Endothelial cell of umbilical vein (primary cell): ENCODE results near the gene TMEM208. TPM values are rescaled to one million over a fixed set of nuclear protein-coding genes. Genes with fewer than 3 reads are reported as not detected.

ENCODE experiments used
- BruUV-seq: library from RNA; stranded (reverse); fragments of 400-500 nt; replicated peaks from 2 replicates; lab custom pipeline; 2021; lab: Mats Ljungman, UMichigan
- CTCF ChIA-PET: fragments of 300-600, 350-600 bp; sonication (Branson Sonifier 250); formaldehyde crosslinking; loops from one replicate; lab custom pipeline; 2021; ENCODE audit warnings: antibody characterized with exemption, inconsistent platforms; lab: Charles Lee
- POLR2A ChIA-PET: fragments of 300-600, 350-600 bp; sonication (Branson Sonifier 250); formaldehyde crosslinking; loops from one replicate; lab custom pipeline; 2021; ENCODE audit warnings: antibody characterized with exemption, inconsistent platforms; lab: Charles Lee
- DNase-seq: peaks from one replicate; pipeline ENCODE4 v3.0.0-alpha.2; 2011; ENCODE audit warnings: low read depth, low spot score
- FAIRE-seq: peaks from 2 replicates; lab custom pipeline; 2011; peaks lifted over from hg19 to GRCh38; lab: Jason Lieb, UNC
- H2AFZ ChIP-seq: 2 replicates; pipeline ENCODE4 v1.6.0; 2012; ENCODE audit warnings: low read depth, low read length, control low read depth, inconsistent platforms
- H3K27ac ChIP-seq: 2 replicates; pipeline ENCODE4 v1.5.1; 2011; ENCODE audit warnings: low read depth, mild to moderate bottlenecking, control low read depth, low read length, moderate library complexity; ENCODE audit not compliant: insufficient read depth
- H3K27me3 ChIP-seq, 2 experiments: 2 replicates each; pipeline versions ENCODE4 v1.6.0 to v1.6.1; 2011; ENCODE audit warnings: low read length in 2 of 2, mixed read lengths in 1 of 2; ENCODE audit not compliant: control insufficient read depth in 2 of 2, insufficient read depth in 2 of 2
- H3K36me3 ChIP-seq, 2 experiments: 2 replicates in 1 of 2; 3 replicates in 1 of 2; pipeline ENCODE4 v1.5.1; 2011; ENCODE audit warnings: low read length in 2 of 2, mild to moderate bottlenecking in 1 of 2, moderate library complexity in 1 of 2; ENCODE audit not compliant: control insufficient read depth in 2 of 2, insufficient read depth in 2 of 2; ENCODE audit errors: extremely low read depth in 1 of 2
- H3K4me1 ChIP-seq: 3 replicates; pipeline ENCODE4 v1.5.1; 2011; ENCODE audit warnings: mild to moderate bottlenecking, low read length; ENCODE audit not compliant: control insufficient read depth, insufficient read depth; ENCODE audit errors: extremely low read depth
- H3K4me2 ChIP-seq: 2 replicates; pipeline ENCODE4 v1.6.1; 2011; ENCODE audit warnings: low read length, control low read depth, mixed read lengths; ENCODE audit not compliant: insufficient read depth
- H3K4me3 ChIP-seq, 3 experiments: fragments of 200-600 bp in 1 of 3; sonication (generic), shearing (Covaris generic) in 1 of 3; replicated peaks in 1 of 3; 2 replicates each; pipeline ENCODE4 v1.5.1; 2011 to 2016; ENCODE audit warnings: control low read depth in 3 of 3, low read length in 3 of 3, mild to moderate bottlenecking in 2 of 3, inconsistent platforms in 1 of 3, low read depth in 1 of 3, moderate library complexity in 1 of 3; ENCODE audit not compliant: insufficient read depth in 1 of 3
- H3K79me2 ChIP-seq: 2 replicates; pipeline ENCODE4 v1.6.0; 2012; ENCODE audit warnings: low read length, inconsistent platforms; ENCODE audit not compliant: control insufficient read depth, insufficient read depth
- H3K9ac ChIP-seq: replicated peaks from 2 replicates; pipeline ENCODE3; 2011; ENCODE audit warnings: low read length, control low read depth; ENCODE audit not compliant: insufficient read depth; ENCODE audit errors: extremely low read depth
- H3K9me1 ChIP-seq: replicated peaks from 3 replicates; pipeline ENCODE4 v1.6.0; 2011; ENCODE audit warnings: mild to moderate bottlenecking, low read length; ENCODE audit not compliant: control insufficient read depth, insufficient read depth; ENCODE audit errors: extremely low read depth
- H3K9me3 ChIP-seq: replicated peaks from 2 replicates; pipeline ENCODE4 v1.5.1; 2012; ENCODE audit warnings: low read length, inconsistent platforms; ENCODE audit not compliant: control insufficient read depth, insufficient read depth
- H4K20me1 ChIP-seq: replicated peaks from 2 replicates; pipeline ENCODE3; 2011; ENCODE audit warnings: mild to moderate bottlenecking, low read length; ENCODE audit not compliant: control insufficient read depth, insufficient read depth; ENCODE audit errors: extremely low read depth
- EZH2 ChIP-seq: IDR thresholded peaks from 2 replicates; pipeline ENCODE4 v1.6.1; 2012; ENCODE audit warnings: borderline replicate concordance, low read depth, mild to moderate bottlenecking, moderate library complexity, low read length, inconsistent platforms; ENCODE audit not compliant: severe bottlenecking
- FOS ChIP-seq: IDR thresholded peaks from 2 replicates; pipeline ENCODE4 v1.6.1; 2011; ENCODE audit warnings: mild to moderate bottlenecking, low read length, moderate library complexity, borderline replicate concordance; ENCODE audit not compliant: insufficient read depth
- GATA2 ChIP-seq: IDR thresholded peaks from 2 replicates; pipeline ENCODE4 v1.7.0; 2011; ENCODE audit warnings: low read depth, mild to moderate bottlenecking, moderate library complexity, mixed read lengths, low read length; ENCODE audit not compliant: insufficient read length, insufficient read depth
- JUN ChIP-seq: IDR thresholded peaks from 2 replicates; pipeline ENCODE4 v1.6.1; 2011; ENCODE audit warnings: borderline replicate concordance, low read depth; ENCODE audit not compliant: insufficient read length, insufficient read depth
- MYC ChIP-seq: IDR thresholded peaks from one replicate; pipeline ENCODE4 v1.6.1; 2011; ENCODE audit warnings: mild to moderate bottlenecking, low read depth, low read length
- POLR2A ChIP-seq: IDR thresholded peaks from 2 replicates; pipeline ENCODE4 v1.6.1; 2012; ENCODE audit warnings: low read depth, mild to moderate bottlenecking, control low read depth, low read length
- POLR2AphosphoS5 ChIP-seq: IDR thresholded peaks from 2 replicates; pipeline ENCODE4 v1.6.1; 2012; ENCODE audit warnings: low read depth, mild to moderate bottlenecking, control low read depth, low read length, moderate library complexity; ENCODE audit not compliant: insufficient read depth
- dilution Hi-C: fragments of 300-500 bp; cut with MboI; formaldehyde crosslinking; loops from one replicate; pipeline ENCODE4 v1.15.0; 2019; ENCODE audit warnings: low sequenced_read_pairs; ENCODE audit not compliant: extremely low pct_ligation_motif_present
- intact Hi-C: fragments of 100-400 bp; cut with micrococcal nuclease; formaldehyde crosslinking; loops from one replicate; pipeline ENCODE4 v1.10.0; 2022
- polyA plus RNA-seq, 4 experiments: library from polyadenylated mRNA; depleted of rRNA in 3 of 4; stranded (reverse) in 3 of 4; unstranded in 1 of 4; fragments of >200 nt; gene quantifications; 2 replicates each; pipeline versions ENCODE4 v1.2.1 to v1.2.3, GENCODE V29; 2011 to 2012; ENCODE audit warnings: missing spikeins in 1 of 4
- total RNA-seq: library from RNA; stranded (reverse); gene quantifications from 2 replicates; pipeline ENCODE4 v1.2.3, GENCODE V29; 2021
- TF ChIP-seq, protein P1 (sequence below), 2 donors: IDR thresholded peaks; 1 replicate in 1 of 2; 2 replicates in 1 of 2; pipeline ENCODE4 v1.5.1; 2011; ENCODE audit warnings: low read length in 2 of 2, mild to moderate bottlenecking in 2 of 2, moderate library complexity in 2 of 2, control low read depth in 1 of 2, inconsistent platforms in 1 of 2, low read depth in 1 of 2; ENCODE audit not compliant: insufficient read depth in 1 of 2; ENCODE audit errors: extremely low read depth in 1 of 2
- TF ChIP-seq, protein P2 (sequence below): IDR thresholded peaks from 2 replicates; pipeline ENCODE4 v1.6.1; 2011; ENCODE audit not compliant: insufficient read depth, insufficient read length

Gene TMEM208
- total and polyA plus RNA-seq, 2 donors (not counting 3 experiments of a cell fraction or from before 2014, with no cell fraction given): 35.3 to 94.0 TPM

DNA sequence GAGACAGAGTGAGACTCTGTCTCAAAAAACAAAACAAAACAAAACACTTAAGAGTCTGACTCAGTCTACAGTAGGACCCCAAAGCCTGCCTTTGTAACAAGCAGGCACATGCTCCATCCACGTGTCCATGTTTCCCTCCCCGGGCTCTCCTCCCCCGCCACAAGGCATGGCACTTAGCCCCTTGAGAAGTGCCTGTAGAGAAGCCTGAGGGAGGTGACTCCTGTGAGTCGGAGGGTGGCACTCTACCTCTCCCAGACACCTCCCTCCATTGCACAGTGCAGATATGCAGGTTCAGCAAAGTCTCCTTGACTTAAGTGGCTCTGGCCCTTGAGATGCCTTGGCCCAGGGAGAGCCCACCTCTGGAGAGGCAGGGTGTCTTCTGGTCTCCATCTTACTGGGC, 13.6 kb downstream of the TMEM208 start:
- CTCF ChIA-PET: interaction anchor here (1.3 kb wide), 2 partner anchors 20 to 159 kb away, joined by 3 to 5 read pairs; no protein-coding TSS in a partner anchor
- no peak overlapping the region for H3K4me2 ChIP-seq
- BruUV-seq: no TSS peak

More for the DNA sequence above, 13.6 kb downstream of the TMEM208 start:
- no peaks in the 10 kb centered on the region for H4K20me1 ChIP-seq
- no peaks in the 10 kb centered on the region for H3K9me3 ChIP-seq
- H2AFZ ChIP-seq: no peak overlapping the region
- peaks cover 7 to 42% of the 10 kb centered on the region in 2 experiments for H3K36me3 ChIP-seq
- FAIRE-seq: no peak
- H3K79me2 ChIP-seq: peaks cover 44% of the 10 kb centered on the region
- H3K4me1 ChIP-seq: peaks cover 48% of the 10 kb centered on the region
- H3K4me3 ChIP-seq: no peak overlapping the region
- peak overlapping the region; percentile 44 for H3K27ac ChIP-seq
- intact Hi-C loops: no loop called here
- no peaks in the 10 kb centered on the region for H3K9me1 ChIP-seq
- dilution Hi-C loops: no loop called here
- POLR2A ChIA-PET: no interaction called here
- H3K27me3 ChIP-seq: no peaks in the 10 kb centered on the region
- no peak overlapping the region for H3K9ac ChIP-seq
- no peak for TF ChIP-seq POLR2AphosphoS5
- no peak for TF ChIP-seq POLR2A
- no peak for TF ChIP-seq EZH2
- TF ChIP-seq, protein P1, sequence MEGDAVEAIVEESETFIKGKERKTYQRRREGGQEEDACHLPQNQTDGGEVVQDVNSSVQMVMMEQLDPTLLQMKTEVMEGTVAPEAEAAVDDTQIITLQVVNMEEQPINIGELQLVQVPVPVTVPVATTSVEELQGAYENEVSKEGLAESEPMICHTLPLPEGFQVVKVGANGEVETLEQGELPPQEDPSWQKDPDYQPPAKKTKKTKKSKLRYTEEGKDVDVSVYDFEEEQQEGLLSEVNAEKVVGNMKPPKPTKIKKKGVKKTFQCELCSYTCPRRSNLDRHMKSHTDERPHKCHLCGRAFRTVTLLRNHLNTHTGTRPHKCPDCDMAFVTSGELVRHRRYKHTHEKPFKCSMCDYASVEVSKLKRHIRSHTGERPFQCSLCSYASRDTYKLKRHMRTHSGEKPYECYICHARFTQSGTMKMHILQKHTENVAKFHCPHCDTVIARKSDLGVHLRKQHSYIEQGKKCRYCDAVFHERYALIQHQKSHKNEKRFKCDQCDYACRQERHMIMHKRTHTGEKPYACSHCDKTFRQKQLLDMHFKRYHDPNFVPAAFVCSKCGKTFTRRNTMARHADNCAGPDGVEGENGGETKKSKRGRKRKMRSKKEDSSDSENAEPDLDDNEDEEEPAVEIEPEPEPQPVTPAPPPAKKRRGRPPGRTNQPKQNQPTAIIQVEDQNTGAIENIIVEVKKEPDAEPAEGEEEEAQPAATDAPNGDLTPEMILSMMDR (IDR thresholded peaks at IDR 0.05; ENCODE audit: extremely low read depth in 1 of 2, insufficient read depth in 1 of 2, low read depth in 1 of 2, low read length in 2 of 2): no peak
- TF ChIP-seq FOS: no peak
- no peak for TF ChIP-seq MYC
- no peak for TF ChIP-seq JUN
- no peak for TF ChIP-seq GATA2
- TF ChIP-seq, protein P2, sequence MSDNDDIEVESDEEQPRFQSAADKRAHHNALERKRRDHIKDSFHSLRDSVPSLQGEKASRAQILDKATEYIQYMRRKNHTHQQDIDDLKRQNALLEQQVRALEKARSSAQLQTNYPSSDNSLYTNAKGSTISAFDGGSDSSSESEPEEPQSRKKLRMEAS: no peak
- DNase-seq: no peak
